SIG-M5 treated with dmso at 0.1 percent for 504 hours (cell line): ENCODE measurements around the gene FBN3.

Experiments used
- DNase-seq: peaks from one replicate; lab custom pipeline; 2025; ENCODE audit not compliant: unreplicated experiment; lab: John Stamatoyannopoulos, UW

Gene FBN3

DNA sequence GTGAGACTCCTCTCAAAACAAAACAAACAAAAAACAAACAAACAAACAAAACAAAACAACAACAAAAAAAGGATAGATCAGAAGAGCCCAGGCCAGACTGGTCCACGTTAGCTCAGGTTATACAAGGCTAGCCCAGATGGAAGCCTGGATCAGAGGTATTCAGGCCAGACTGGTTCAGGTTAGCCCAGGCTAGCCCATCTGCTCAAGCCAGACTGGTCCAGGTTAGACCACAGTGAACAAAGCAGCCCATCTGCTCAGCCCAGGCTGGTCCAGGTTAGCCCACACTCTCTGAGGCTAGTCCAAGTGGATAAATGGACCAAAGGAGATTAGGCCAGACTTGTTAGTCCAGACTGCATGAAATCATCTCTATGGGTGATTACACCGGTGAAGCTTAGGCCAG, 55.7 kb downstream of the FBN3 start:
- no peak for DNase-seq

DNA sequence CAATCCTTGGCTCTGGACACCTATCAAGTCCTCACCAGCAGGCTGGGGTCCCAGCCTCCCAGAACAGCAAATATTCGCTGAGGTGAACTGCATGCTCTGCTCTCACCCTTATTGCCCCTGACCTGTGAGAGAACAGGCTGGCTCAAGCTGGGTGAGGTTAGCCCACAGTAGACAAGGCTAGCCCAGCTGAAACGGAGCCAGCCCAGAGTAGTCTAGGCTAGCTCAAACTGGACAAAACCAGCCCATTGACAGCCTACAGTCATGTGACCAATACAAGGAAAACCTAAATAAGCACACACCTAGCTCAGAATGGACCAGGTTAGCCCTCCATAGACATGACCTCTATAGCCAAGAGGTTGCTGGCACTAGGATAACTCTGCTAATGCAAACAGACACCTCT, 58.4 kb downstream of the FBN3 start:
- DNase-seq = no peak

GRCh38 chr19:8089664-8090601, 59.5 kb downstream of the FBN3 start:
- DNase-seq = no peak

DNA sequence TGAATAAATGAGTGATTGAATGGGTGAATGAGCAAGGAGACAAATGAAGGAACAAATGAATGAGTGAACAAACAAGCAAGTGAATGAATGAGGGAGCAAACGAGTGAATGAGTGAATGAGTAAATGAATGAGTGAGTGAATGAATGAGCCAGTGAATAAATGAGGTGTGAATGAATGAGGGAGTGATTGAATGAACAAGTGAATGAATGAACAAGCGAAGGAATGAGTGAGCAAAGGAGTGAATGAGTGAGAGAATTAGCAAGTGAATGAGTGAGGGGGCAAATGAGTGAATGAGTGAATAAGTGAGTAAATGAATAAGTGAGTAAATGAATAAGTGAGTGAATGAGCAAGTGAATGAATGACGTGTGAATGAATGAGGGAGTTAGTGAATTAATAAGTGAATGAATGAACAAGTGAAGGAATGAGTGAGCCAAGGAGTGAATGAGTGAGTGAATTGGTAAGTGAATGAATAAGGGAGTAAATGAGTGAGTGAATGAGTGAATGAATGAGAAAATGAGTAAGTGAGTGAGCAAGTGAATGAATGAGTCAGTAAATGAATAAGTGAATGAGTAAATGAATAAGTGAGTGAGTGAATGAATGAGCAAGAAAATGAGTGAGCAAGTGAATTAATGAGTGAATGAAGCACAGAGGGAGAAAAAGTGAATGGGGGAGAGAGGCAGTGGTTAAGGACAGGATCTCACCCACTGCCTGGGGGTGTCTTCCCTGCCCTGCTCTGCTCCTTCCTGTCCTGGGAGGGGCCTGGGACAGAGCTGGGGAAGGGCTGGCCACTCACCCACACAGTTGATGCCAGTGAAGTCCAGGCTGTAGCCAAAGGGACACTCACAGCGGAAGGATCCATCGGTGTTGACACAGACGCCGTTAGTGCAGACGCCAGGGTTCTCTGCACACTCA, 60.4 kb downstream of the FBN3 start:
- no peak for DNase-seq

DNA sequence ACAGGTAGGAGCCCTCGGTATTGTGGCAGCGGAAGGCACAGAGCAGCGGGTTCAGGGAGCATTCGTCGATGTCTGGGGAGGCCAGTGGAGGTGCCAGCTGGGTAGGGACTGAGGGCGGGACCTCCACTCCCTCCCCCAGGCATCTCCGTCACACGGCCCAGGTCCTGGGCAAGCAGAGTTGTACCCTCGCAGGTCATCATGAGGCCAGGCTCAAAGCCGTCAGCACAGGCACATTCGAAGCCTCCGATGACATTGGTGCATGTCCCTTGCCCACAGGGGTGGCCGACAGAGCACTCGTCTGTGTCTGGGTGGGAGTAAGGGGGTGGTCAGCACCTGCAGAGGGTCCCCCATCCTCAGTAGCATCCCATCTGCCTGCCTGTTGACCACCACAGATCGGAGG, 61.5 kb downstream of the FBN3 start:
- no peak for DNase-seq

DNA sequence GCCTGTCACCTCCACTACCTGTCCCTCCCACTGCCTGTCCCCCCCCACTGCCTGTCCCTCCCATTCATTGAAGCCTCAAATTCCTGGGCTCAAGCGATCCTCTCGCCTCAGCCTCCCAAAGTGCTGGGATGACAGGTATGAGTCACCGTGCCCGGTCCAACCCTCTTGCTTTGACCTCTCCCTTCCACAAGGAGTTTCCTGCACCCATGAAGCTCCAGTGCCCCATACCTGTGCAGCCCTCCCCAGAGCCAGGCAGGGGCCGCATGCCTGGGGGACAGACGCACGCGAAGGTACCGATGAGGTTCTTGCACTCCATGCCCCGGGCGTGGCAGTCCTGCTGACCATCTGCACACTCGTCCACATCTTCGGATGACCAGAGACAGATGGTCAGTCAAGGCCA, 62.5 kb downstream of the FBN3 start:
- DNase-seq = no peak

- no peak for DNase-seq
Observed at GRCh38 chr19:8085598-8086408, 63.6 kb downstream of the FBN3 start.

DNA sequence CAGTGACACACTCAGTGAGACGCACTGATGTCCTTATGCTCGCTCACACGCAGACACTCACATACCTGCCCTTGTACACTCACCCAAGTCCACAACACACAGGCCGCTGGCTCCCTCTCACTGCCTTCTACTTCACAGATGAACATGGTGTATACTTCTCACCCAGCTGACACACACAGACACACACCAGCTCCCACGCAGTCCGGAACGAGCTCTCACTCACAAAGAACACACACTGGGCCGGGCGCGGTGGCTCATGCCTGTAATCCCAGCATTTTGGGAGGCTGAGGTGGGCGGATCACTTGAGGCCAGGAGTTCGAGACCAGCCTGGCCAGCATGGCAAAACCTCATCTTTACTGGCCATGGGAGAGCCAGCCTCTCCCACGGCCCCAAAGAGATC, 65.2 kb downstream of the FBN3 start:
- no peak for DNase-seq

DNA sequence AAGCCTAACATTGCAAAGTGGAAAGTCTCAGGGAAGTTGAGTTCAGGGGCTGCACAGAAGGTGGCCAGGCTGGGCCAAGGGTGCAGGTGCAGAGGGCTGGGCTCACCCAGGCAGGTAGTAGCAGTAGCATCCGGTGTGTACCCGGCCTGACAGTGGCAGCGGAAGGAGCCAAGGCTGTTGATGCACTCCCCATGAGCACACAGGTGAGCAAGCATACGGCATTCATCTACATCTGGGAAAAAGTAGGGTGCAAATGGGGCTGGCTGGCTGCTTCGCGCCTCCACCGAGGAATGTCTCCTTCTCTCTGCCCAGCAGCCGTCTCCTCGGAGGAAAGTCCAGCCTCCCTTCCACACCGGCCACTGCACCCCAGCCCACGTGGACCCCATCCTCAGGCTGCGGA, 66.3 kb downstream of the FBN3 start:
- no peak for DNase-seq

GRCh38 chr19:8081569-8082550, 67.5 kb downstream of the FBN3 start:
- no peak for DNase-seq

- DNase-seq = no peak
Observed at GRCh38 chr19:8080832-8081231, 68.6 kb downstream of the FBN3 start.

DNA sequence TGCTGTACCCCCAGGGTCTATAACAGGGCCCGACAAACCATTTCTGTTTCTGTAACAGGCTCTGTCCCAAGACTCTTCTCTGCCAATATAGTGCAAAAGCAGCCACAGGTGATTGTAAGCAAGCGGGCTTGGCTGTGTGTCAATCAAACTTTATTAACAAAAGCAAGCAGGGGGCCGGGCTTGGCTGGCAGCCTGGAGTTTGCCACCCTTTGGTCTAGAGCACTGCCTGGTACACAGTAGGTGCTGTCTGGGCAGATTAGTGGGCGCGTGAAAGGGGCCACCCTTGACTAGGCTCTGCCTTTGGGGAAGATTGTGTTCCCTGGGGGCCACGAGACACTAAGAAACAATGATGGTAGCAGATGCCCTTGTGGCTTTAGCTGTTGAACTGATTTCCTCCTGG, 69.4 kb downstream of the FBN3 start:
- DNase-seq = no peak

DNA sequence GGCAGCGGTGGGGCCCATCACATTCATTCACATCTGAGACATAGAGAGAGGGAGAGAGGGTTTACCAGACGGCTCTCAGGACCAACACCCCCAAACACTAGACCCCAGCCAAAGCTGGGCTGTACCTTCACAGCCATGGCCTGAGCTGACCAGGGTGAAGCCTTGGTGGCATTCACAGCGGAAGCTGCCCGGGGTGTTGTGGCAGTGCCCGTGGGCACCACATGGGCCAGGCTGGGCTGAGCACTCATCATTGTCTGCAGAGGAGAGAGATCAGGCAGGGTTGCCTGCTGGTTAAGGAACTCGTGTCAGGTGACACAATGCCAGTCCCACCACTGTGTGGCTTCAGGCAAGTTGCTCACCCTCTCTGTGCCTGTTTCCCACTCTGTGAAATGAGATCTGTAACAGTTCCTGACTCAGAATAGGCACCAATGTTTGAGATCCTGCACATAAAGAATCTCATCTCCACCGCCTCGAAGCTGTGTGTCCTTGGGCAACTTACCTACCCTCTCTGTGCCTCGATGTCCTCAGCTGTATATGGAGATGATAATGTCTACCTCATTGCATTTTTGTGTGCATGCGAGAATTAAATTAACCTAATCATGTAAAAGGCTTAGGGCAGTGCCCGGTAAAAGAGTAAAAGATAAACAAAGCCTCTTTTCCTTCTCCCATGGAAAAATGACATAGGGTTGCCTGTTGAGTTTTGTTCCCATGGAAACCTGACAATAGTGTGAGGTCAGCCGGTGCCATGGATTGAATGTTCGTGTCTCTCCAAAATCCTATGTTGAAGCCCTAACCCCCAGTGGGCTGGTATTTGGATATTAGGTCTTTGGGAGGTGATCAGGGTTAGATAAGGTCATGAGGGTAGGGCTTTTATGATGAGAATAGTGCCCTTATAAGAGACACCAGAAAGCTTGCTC, 74.0 kb downstream of the FBN3 start:
- no peak for DNase-seq

GRCh38 chr19:8074501-8074900, 74.9 kb downstream of the FBN3 start:
- DNase-seq = no peak

DNA sequence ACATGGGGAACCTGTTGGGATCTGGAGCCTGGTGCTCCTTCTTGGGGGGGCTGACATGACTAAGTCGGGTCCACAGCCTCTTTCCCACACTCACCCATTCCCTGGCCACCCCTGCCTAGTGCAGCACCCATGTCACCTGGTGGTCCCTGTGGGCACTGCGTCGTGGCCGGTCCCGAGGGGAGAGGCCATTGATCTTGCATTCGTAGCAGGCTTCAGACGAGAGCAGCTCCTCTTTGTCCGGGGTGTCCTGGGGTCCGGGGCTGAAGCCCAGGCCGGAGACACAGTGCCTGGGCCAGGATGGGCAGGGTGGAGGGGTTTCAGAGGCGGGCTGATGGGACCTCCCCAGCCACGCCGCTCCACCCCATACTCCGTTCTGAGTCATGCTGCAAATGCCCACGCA, 77.5 kb downstream of the FBN3 start:
- DNase-seq = no peak

GRCh38 chr19:8069096-8069973, 80.1 kb downstream of the FBN3 start:
- DNase-seq = no peak

DNA sequence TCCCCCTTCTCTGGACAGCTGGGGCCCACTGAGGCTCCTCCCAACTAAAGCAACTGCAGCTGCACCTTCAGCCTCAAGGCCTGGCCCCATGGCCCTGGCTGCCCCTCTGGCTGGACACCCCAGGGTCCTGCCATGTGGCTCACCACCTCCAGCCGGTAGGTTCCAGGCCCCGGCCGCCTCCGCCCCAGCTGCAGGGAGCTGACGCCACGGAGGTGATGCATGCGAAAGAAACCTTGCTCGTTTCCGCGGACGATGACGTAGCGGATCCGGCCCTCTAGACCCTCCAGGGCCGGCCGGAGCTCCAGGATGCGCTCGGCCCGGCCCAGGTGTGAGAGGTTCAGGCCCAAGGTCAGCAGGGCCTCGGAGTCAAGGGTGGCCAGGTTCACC, 83.5 kb downstream of the FBN3 start:
- no peak for DNase-seq
